RWPE1 (cell line): Measurements from ENCODE around the gene TRIM38.

ENCODE experiments used
- CTCF ChIA-PET: fragments of 350-600 bp; sonication (Branson Sonifier 250); formaldehyde crosslinking; extraction: SDS; loops from one replicate; lab custom pipeline; 2021; lab: Yijun Ruan, JAX
- POLR2A ChIA-PET: fragments of 400-600 bp; formaldehyde crosslinking; extraction: SDS; loops from one replicate; lab custom pipeline; 2020; ENCODE audit warnings: antibody characterized with exemption; ENCODE audit not compliant: low non-redundant PET; lab: Yijun Ruan, JAX
- DNase-seq: peaks from one replicate; pipeline ENCODE4 v3.0.0; 2012; ENCODE audit warnings: low spot score
- H3K27ac ChIP-seq: fragments of 450-650 bp; 2 replicates; pipeline ENCODE4 v1.5.1; 2017
- TF ChIP-seq, protein P1 (sequence below): fragments of 450-650 bp; conservative IDR thresholded peaks from 2 replicates; pipeline ENCODE4 v1.5.1; 2017; ENCODE audit warnings: low read depth, mild to moderate bottlenecking

TRIM38 gene

GRCh38 chr6:26022132-26022472 lies 59.5 kb downstream of the TRIM38 start:
- TF ChIP-seq, protein P1, sequence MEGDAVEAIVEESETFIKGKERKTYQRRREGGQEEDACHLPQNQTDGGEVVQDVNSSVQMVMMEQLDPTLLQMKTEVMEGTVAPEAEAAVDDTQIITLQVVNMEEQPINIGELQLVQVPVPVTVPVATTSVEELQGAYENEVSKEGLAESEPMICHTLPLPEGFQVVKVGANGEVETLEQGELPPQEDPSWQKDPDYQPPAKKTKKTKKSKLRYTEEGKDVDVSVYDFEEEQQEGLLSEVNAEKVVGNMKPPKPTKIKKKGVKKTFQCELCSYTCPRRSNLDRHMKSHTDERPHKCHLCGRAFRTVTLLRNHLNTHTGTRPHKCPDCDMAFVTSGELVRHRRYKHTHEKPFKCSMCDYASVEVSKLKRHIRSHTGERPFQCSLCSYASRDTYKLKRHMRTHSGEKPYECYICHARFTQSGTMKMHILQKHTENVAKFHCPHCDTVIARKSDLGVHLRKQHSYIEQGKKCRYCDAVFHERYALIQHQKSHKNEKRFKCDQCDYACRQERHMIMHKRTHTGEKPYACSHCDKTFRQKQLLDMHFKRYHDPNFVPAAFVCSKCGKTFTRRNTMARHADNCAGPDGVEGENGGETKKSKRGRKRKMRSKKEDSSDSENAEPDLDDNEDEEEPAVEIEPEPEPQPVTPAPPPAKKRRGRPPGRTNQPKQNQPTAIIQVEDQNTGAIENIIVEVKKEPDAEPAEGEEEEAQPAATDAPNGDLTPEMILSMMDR = no peak
- no peak for DNase-seq
- ChIA-PET POLR2A (interaction anchor here (0.6 to 1.5 kb wide), 2 partner anchors 11 to 30 kb away, joined by 4 read pairs; a partner anchor contains a TSS), CTCF (no interaction called here)
- H3K27ac ChIP-seq = peak overlapping the region; percentile 99

DNA sequence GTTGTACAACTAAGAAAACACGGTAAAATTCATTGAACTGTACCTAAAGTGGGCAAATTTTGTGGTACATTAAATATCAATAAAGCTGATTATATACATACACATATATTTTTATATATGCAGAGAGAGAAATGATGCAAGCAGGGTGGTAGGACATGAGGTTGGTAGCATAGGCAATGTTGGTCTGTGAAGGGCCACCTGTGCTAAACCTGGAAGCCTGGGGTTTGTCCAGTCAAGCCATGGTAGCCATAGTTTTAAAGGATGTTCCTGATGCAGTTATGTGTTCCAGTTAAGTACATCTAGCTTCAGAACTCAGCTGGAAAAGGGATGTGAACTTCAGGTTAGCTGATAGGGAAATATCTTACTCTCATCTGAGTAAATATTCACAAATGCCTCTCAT lies 60.1 kb downstream of the TRIM38 start:
- TF ChIP-seq, protein P1 = no peak
- POLR2A ChIA-PET = no interaction called here
- CTCF ChIA-PET = interaction anchor here (0.6 kb wide), 1 partner anchor 682 kb away, joined by 3 read pairs; no protein-coding TSS in a partner anchor
- H3K27ac ChIP-seq = no peak overlapping the region
- DNase-seq = no peak

GRCh38 chr6:26024651-26025046 lies 62.0 kb downstream of the TRIM38 start:
- POLR2A ChIA-PET = interaction anchor here (0.6 to 0.7 kb wide), 2 partner anchors 17 to 21 kb away, joined by 3 read pairs; no protein-coding TSS in a partner anchor
- CTCF ChIA-PET = interaction anchor here (0.6 kb wide), 1 partner anchor 71 kb away, joined by 8 read pairs; no protein-coding TSS in a partner anchor
- no peak for DNase-seq
- peak overlapping the region; percentile 80 for H3K27ac ChIP-seq
- TF ChIP-seq, protein P1 = no peak

GRCh38 chr6:26025047-26025893 lies 62.7 kb downstream of the TRIM38 start:
- no peak for DNase-seq
- TF ChIP-seq, protein P1 = no peak
- ChIA-PET POLR2A (interaction anchor here (0.5 to 1.5 kb wide), 5 partner anchors 18 to 1840 kb away, joined by 3 to 7 read pairs (median 4); a partner anchor contains a TSS), CTCF (no interaction called here)
- peak overlapping the region; percentile 80 for H3K27ac ChIP-seq

GRCh38 chr6:26025894-26026832 lies 63.6 kb downstream of the TRIM38 start:
- ChIA-PET CTCF (interaction anchor here (1.3 kb wide), 1 partner anchor 23 kb away, joined by 3 read pairs; no protein-coding TSS in a partner anchor), POLR2A (interaction anchor here (0.6 to 1.7 kb wide), 7 partner anchors 18 to 1840 kb away, joined by 3 to 6 read pairs (median 4); a partner anchor contains a TSS)
- TF ChIP-seq, protein P1 = peak; percentile 85
- peak overlapping the region; percentile 95 for H3K27ac ChIP-seq
- DNase-seq = no peak
